ENCODE measurements around the gene ABCC4.

GRCh38 chr13:95128045-95128643, 173.1 kb downstream of the ABCC4 start:
- TF ChIP-seq, protein P1, sequence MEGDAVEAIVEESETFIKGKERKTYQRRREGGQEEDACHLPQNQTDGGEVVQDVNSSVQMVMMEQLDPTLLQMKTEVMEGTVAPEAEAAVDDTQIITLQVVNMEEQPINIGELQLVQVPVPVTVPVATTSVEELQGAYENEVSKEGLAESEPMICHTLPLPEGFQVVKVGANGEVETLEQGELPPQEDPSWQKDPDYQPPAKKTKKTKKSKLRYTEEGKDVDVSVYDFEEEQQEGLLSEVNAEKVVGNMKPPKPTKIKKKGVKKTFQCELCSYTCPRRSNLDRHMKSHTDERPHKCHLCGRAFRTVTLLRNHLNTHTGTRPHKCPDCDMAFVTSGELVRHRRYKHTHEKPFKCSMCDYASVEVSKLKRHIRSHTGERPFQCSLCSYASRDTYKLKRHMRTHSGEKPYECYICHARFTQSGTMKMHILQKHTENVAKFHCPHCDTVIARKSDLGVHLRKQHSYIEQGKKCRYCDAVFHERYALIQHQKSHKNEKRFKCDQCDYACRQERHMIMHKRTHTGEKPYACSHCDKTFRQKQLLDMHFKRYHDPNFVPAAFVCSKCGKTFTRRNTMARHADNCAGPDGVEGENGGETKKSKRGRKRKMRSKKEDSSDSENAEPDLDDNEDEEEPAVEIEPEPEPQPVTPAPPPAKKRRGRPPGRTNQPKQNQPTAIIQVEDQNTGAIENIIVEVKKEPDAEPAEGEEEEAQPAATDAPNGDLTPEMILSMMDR (conservative IDR thresholded peaks at IDR 0.05 in 1 of 2, IDR thresholded peaks at IDR 0.05 in 1 of 2; ENCODE audit: low read depth in 1 of 2, low read length in 2 of 2) = no peak
- TF ChIP-seq EZH2 (IDR thresholded peaks at IDR 0.05; ENCODE audit: low read length, missing control alignments) = no peak
